H9 (cell line): ENCODE data around the gene LRP1B. TPM values are rescaled to one million over a fixed set of nuclear protein-coding genes. Genes with fewer than 3 reads are reported as not detected.

Experiments
- DNase-seq: peaks from one replicate; pipeline ENCODE4 v3.0.0-alpha.2; 2017
- H2AFZ ChIP-seq: one replicate; pipeline ENCODE4 v1.6.1; 2013; ENCODE audit warnings: mild to moderate bottlenecking, low read length, control low read depth, moderate library complexity
- H2AK5ac ChIP-seq: 2 replicates; pipeline ENCODE4 v1.6.1; 2013; ENCODE audit warnings: low read length, control low read depth, mixed read lengths; ENCODE audit not compliant: insufficient read length
- H2BK120ac ChIP-seq: one replicate; pipeline ENCODE4 v1.6.1; 2013; ENCODE audit warnings: low read depth, mild to moderate bottlenecking, low read length, control low read depth, inconsistent platforms; ENCODE audit not compliant: poor library complexity, severe bottlenecking
- H2BK12ac ChIP-seq: 2 replicates; pipeline ENCODE4 v1.6.1; 2013; ENCODE audit warnings: low read length, control low read depth, mixed read lengths, low read depth; ENCODE audit not compliant: insufficient read length
- H2BK15ac ChIP-seq: 2 replicates; pipeline ENCODE4 v1.6.1; 2013; ENCODE audit warnings: low read depth, low read length, control low read depth
- H2BK20ac ChIP-seq: one replicate; pipeline ENCODE4 v1.6.1; 2013; ENCODE audit warnings: low read depth, mild to moderate bottlenecking, low read length, control low read depth, inconsistent platforms; ENCODE audit not compliant: poor library complexity, severe bottlenecking
- H2BK5ac ChIP-seq: 2 replicates; pipeline ENCODE4 v1.6.1; 2013; ENCODE audit warnings: low read length, control low read depth, mixed read lengths; ENCODE audit not compliant: insufficient read length
- H3K14ac ChIP-seq: 2 replicates; pipeline ENCODE4 v1.6.1; 2013; ENCODE audit warnings: low read length, control low read depth; ENCODE audit not compliant: insufficient read depth
- H3K18ac ChIP-seq: 2 replicates; pipeline ENCODE4 v1.6.1; 2013; ENCODE audit warnings: low read depth, mild to moderate bottlenecking, mixed read lengths, low read length, control low read depth; ENCODE audit not compliant: insufficient read length
- H3K23ac ChIP-seq: 2 replicates; pipeline ENCODE4 v1.6.1; 2013; ENCODE audit warnings: low read length, control low read depth, mixed read lengths, low read depth; ENCODE audit not compliant: insufficient read length
- H3K23me2 ChIP-seq: 2 replicates; pipeline ENCODE4 v1.6.1; 2013; ENCODE audit warnings: low read depth, mild to moderate bottlenecking, mixed read lengths, low read length, control low read depth; ENCODE audit not compliant: insufficient read length, poor library complexity, severe bottlenecking
- H3K27ac ChIP-seq: 2 replicates; pipeline ENCODE4 v1.5.1; 2013; ENCODE audit warnings: low read length, control low read depth, mixed read lengths, low read depth; ENCODE audit not compliant: insufficient read length
- H3K27me3 ChIP-seq: 2 replicates; pipeline ENCODE4 v1.6.1; 2013; ENCODE audit warnings: low read length, control low read depth, inconsistent platforms; ENCODE audit not compliant: insufficient read depth
- H3K4ac ChIP-seq: 2 replicates; pipeline ENCODE4 v1.6.1; 2013; ENCODE audit warnings: low read depth, mild to moderate bottlenecking, control low read depth, inconsistent platforms, low read length, moderate library complexity
- H3K4me1 ChIP-seq: 2 replicates; pipeline ENCODE4 v1.6.1; 2013; ENCODE audit warnings: low read length, control low read depth, inconsistent platforms; ENCODE audit not compliant: insufficient read depth
- H3K4me2 ChIP-seq: 2 replicates; pipeline ENCODE4 v1.6.1; 2013; ENCODE audit warnings: low read length, control low read depth, mixed read lengths; ENCODE audit not compliant: insufficient read length, insufficient read depth
- H3K56ac ChIP-seq: 2 replicates; pipeline ENCODE4 v1.6.1; 2013; ENCODE audit warnings: low read depth, mild to moderate bottlenecking, mixed read lengths, low read length, control low read depth; ENCODE audit not compliant: insufficient read length
- H3K79me1 ChIP-seq: 2 replicates; pipeline ENCODE4 v1.6.1; 2013; ENCODE audit warnings: low read depth, mild to moderate bottlenecking, moderate library complexity, low read length, control low read depth, inconsistent platforms; ENCODE audit not compliant: insufficient read depth, poor library complexity, severe bottlenecking
- H3K79me2 ChIP-seq: 2 replicates; pipeline ENCODE4 v1.6.1; 2013; ENCODE audit warnings: low read length, control low read depth, inconsistent platforms; ENCODE audit not compliant: insufficient read depth
- H3K9ac ChIP-seq: 2 replicates; pipeline ENCODE4 v1.6.1; 2013; ENCODE audit warnings: low read length, control low read depth, mixed read lengths; ENCODE audit not compliant: insufficient read length; ENCODE audit errors: extremely low read depth
- H3K9me3 ChIP-seq: one replicate; pipeline ENCODE4 v1.6.1; 2013; ENCODE audit warnings: low read depth, low read length, inconsistent platforms; ENCODE audit not compliant: control insufficient read depth
- H3T11ph ChIP-seq: one replicate; pipeline ENCODE4 v1.6.1; 2013; ENCODE audit warnings: mild to moderate bottlenecking, low read length, control low read depth, inconsistent platforms
- H4K20me1 ChIP-seq: one replicate; pipeline ENCODE4 v1.6.1; 2013; ENCODE audit not compliant: control insufficient read depth, insufficient read length, insufficient read depth
- H4K5ac ChIP-seq: 2 replicates; pipeline ENCODE4 v1.6.1; 2013; ENCODE audit warnings: low read depth, mild to moderate bottlenecking, mixed read lengths, low read length, control low read depth; ENCODE audit not compliant: insufficient read length
- H4K8ac ChIP-seq: replicated peaks from 2 replicates; pipeline ENCODE4 v1.6.1; 2013; ENCODE audit warnings: low read length, control low read depth, mixed read lengths, low read depth; ENCODE audit not compliant: insufficient read length
- H4K91ac ChIP-seq: 2 replicates; pipeline ENCODE4 v1.6.1; 2013; ENCODE audit warnings: low read depth, mild to moderate bottlenecking, moderate library complexity, mixed read lengths, low read length, control low read depth; ENCODE audit not compliant: insufficient read length
- H3K27ac Mint-ChIP-seq, 3 experiments: 2 replicates in 2 of 3; 3 replicates in 1 of 3; pipeline ENCODE4 v1.8.0; 2020 to 2021; ENCODE audit warnings: mixed read lengths in 3 of 3, mild to moderate bottlenecking in 1 of 3, moderate library complexity in 1 of 3
- H3K27me3 Mint-ChIP-seq: 2 replicates; pipeline ENCODE4 v1.8.0; 2021; ENCODE audit warnings: low read depth, mild to moderate bottlenecking, moderate library complexity, mixed read lengths
- H3K36me3 Mint-ChIP-seq, 3 experiments: 2 replicates in 2 of 3; 3 replicates in 1 of 3; pipeline ENCODE4 v1.8.0; 2020 to 2021; ENCODE audit warnings: low read depth in 3 of 3, mixed read lengths in 3 of 3; ENCODE audit not compliant: insufficient read depth in 1 of 3
- H3K4me1 Mint-ChIP-seq, 2 experiments: 2 replicates each; pipeline ENCODE4 v1.8.0; 2020; ENCODE audit warnings: mixed read lengths in 2 of 2
- H3K4me3 Mint-ChIP-seq, 2 experiments: 2 replicates in 1 of 2; 3 replicates in 1 of 2; pipeline ENCODE4 v1.8.0; 2020 to 2021; ENCODE audit warnings: mild to moderate bottlenecking in 2 of 2, mixed read lengths in 2 of 2, moderate library complexity in 1 of 2
- H3K9me3 Mint-ChIP-seq, 2 experiments: 2 replicates in 1 of 2; 3 replicates in 1 of 2; pipeline ENCODE4 v1.8.0; 2020; ENCODE audit warnings: mild to moderate bottlenecking in 2 of 2, mixed read lengths in 2 of 2, moderate library complexity in 1 of 2
- WGBS: extraction: QIAGEN DNeasy Blood & Tissue Kit; methylation state at CpG from one replicate; pipeline ENCODE4 v1.1.7; 2013; ENCODE audit warnings: missing lambda C conversion rate, low lambda C conversion rate, mixed read lengths; ENCODE audit not compliant: insufficient read length; ENCODE audit errors: extremely low coverage; 5-methylcytosine and 5-hydroxymethylcytosine counted together
- total RNA-seq: library from RNA; stranded (reverse); gene quantifications from 2 replicates; pipeline ENCODE4 v1.2.1, GENCODE V29; 2021
- TF ChIP-seq, protein P1 (sequence below): fragments of 200-600 bp; sonication (generic); conservative IDR thresholded peaks from 3 replicates; pipeline ENCODE4 v1.8.0; 2021; ENCODE audit warnings: antibody characterized with exemption, mild to moderate bottlenecking

The LRP1B gene
- total RNA-seq, 1 experiment from 2014 or later = not detected

DNA sequence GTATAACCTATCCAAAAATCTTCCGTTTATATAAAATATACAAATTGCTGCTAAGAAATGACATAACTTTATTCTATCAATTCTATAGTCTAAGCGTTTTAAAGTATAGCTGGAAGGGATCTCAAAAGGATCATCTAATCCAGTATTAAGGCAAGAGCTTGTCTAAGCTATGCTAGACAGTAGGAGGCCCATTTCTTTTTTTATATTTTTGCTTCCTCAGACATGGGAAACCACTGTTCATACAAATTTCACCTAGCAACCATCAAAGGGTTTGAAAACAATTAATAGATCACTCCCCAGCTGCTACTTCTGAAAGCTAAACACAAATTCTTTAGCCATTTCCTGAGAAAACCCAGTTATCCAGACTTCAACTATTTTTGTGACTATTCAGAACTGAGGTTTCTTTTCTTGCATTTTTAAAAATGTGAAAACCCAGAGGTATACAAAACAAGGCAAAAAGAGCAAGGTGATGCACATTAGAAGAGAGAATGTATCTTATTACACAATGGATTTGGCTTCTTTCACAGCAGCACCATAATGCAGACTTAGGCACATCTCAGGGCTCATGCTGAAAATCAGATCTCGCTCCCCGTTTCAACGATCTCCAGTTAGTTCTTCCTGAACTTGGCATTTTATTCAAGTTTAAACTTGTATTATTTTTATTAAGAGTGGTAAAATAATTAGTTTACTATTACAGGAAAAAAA lies 274.4 kb downstream of the LRP1B start:
- WGBS = no CpG with 5 or more reads among the region's 5 CpGs

More for the DNA sequence above, 274.4 kb downstream of the LRP1B start:
- no peak for DNase-seq
- Mint-ChIP-seq H3K4me3 (no peak overlapping the region), H3K27ac (no peak overlapping the region), H3K27me3 (no peaks in the 10 kb centered on the region), H3K4me1 (peaks cover 0 to 3% of the 10 kb centered on the region in 2 experiments; a peak in 1 of 4 replicates), H3K9me3 (no peaks in the 10 kb centered on the region), H3K36me3 (no peaks in the 10 kb centered on the region)
- no peak overlapping the region for H4K8ac ChIP-seq
- no peak overlapping the region for H3K56ac ChIP-seq
- H4K91ac ChIP-seq = no peak overlapping the region
- no peaks in the 10 kb centered on the region for H3K79me2 ChIP-seq
- no peak overlapping the region for H2BK5ac ChIP-seq
- H2BK20ac ChIP-seq = no peak overlapping the region
- H3K79me1 ChIP-seq = no peaks in the 10 kb centered on the region
- no peaks in the 10 kb centered on the region for H4K20me1 ChIP-seq
- H4K5ac ChIP-seq = no peak overlapping the region
- H3K14ac ChIP-seq = no peak overlapping the region
- H3K4me1 ChIP-seq = no peaks in the 10 kb centered on the region
- H3K27ac ChIP-seq = no peak overlapping the region
- H2AK5ac ChIP-seq = no peak overlapping the region
- TF ChIP-seq, protein P1, sequence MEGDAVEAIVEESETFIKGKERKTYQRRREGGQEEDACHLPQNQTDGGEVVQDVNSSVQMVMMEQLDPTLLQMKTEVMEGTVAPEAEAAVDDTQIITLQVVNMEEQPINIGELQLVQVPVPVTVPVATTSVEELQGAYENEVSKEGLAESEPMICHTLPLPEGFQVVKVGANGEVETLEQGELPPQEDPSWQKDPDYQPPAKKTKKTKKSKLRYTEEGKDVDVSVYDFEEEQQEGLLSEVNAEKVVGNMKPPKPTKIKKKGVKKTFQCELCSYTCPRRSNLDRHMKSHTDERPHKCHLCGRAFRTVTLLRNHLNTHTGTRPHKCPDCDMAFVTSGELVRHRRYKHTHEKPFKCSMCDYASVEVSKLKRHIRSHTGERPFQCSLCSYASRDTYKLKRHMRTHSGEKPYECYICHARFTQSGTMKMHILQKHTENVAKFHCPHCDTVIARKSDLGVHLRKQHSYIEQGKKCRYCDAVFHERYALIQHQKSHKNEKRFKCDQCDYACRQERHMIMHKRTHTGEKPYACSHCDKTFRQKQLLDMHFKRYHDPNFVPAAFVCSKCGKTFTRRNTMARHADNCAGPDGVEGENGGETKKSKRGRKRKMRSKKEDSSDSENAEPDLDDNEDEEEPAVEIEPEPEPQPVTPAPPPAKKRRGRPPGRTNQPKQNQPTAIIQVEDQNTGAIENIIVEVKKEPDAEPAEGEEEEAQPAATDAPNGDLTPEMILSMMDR = no peak
- no peak overlapping the region for H2BK15ac ChIP-seq
- no peaks in the 10 kb centered on the region for H3K9me3 ChIP-seq
- no peaks in the 10 kb centered on the region for H3K23me2 ChIP-seq
- H3K23ac ChIP-seq = no peak overlapping the region
- no peaks in the 10 kb centered on the region for H3K27me3 ChIP-seq
- H2BK12ac ChIP-seq = no peak overlapping the region
- H3T11ph ChIP-seq = no peak overlapping the region
- no peak overlapping the region for H3K4me2 ChIP-seq
- H3K18ac ChIP-seq = no peak overlapping the region
- H2BK120ac ChIP-seq = no peak overlapping the region
- no peak overlapping the region for H3K4ac ChIP-seq
- no peak overlapping the region for H3K9ac ChIP-seq
- no peak overlapping the region for H2AFZ ChIP-seq
